GM15510 (cell line): Measurements from ENCODE around the gene ITPR3.

Source experiments
- POLR2A ChIP-seq: IDR thresholded peaks from 3 replicates; pipeline ENCODE4 v1.6.1; 2011; ENCODE audit warnings: borderline replicate concordance; ENCODE audit not compliant: insufficient read length; ENCODE audit errors: extremely low read depth

ITPR3 gene

GRCh38 chr6:33720998-33721397 lies 99.9 kb downstream of the ITPR3 start:
- TF ChIP-seq POLR2A: no peak

- no peak for TF ChIP-seq POLR2A
Measured at GRCh38 chr6:33721508-33721907, 100.4 kb downstream of the ITPR3 start.

GRCh38 chr6:33722103-33722623 lies 101.0 kb downstream of the ITPR3 start:
- TF ChIP-seq POLR2A: no peak

GRCh38 chr6:33723371-33724085 lies 102.4 kb downstream of the ITPR3 start:
- no peak for TF ChIP-seq POLR2A

GRCh38 chr6:33724102-33725023 lies 103.2 kb downstream of the ITPR3 start:
- TF ChIP-seq POLR2A: no peak

GRCh38 chr6:33725222-33725621 lies 104.1 kb downstream of the ITPR3 start:
- no peak for TF ChIP-seq POLR2A

- no peak for TF ChIP-seq POLR2A
Measured at GRCh38 chr6:33725891-33726673, 105.0 kb downstream of the ITPR3 start.

- no peak for TF ChIP-seq POLR2A
Measured at GRCh38 chr6:33726696-33727095, 105.6 kb downstream of the ITPR3 start.

GRCh38 chr6:33727126-33727525 lies 106.0 kb downstream of the ITPR3 start:
- TF ChIP-seq POLR2A: no peak

GRCh38 chr6:33727932-33728331 lies 106.8 kb downstream of the ITPR3 start:
- TF ChIP-seq POLR2A: no peak

GRCh38 chr6:33728438-33728837 lies 107.3 kb downstream of the ITPR3 start:
- TF ChIP-seq POLR2A: no peak

GRCh38 chr6:33729059-33729458 lies 107.9 kb downstream of the ITPR3 start:
- TF ChIP-seq POLR2A: no peak

- TF ChIP-seq POLR2A: no peak
Measured at GRCh38 chr6:33730611-33731010, 109.5 kb downstream of the ITPR3 start.

- no peak for TF ChIP-seq POLR2A
Measured at GRCh38 chr6:33731035-33731434, 109.9 kb downstream of the ITPR3 start.
